GM21390 (cell line): ENCODE data around the gene DIDO1.

Experiments used
- ATAC-seq: cut with Tn5 transposase; IDR thresholded peaks from one replicate; pipeline ENCODE4 v1.9.1; 2021; ENCODE audit not compliant: unreplicated experiment

Gene DIDO1

GRCh38 chr20:62837790-62838127 lies 88.5 kb downstream of the DIDO1 start:
- ATAC-seq = no peak

DNA sequence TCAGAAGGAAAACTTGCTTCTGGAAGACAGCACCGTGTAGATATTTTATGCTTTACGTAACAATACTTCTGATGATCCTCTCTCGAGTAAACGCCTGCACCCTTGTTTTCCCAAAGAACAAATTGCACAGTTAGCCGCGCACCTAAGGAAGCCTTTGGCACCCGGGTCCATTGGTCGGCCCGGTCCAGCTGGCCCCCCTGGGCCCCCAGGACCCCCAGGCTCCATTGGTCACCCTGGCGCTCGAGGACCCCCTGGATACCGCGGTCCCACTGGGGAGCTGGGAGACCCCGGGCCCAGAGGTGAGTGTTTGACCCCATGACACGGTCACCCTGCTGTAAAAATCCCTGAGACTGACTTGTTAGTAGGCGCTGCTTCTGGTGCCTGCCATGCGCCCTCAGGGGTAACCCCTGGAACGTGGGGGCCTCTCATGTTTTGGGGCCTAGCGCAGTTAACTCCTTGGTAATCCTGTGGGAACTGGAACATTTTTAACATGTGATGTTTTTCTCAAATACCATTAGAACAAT lies 89.3 kb downstream of the DIDO1 start:
- no peak for ATAC-seq

GRCh38 chr20:62835931-62836861 lies 90.1 kb downstream of the DIDO1 start:
- ATAC-seq = no peak

DNA sequence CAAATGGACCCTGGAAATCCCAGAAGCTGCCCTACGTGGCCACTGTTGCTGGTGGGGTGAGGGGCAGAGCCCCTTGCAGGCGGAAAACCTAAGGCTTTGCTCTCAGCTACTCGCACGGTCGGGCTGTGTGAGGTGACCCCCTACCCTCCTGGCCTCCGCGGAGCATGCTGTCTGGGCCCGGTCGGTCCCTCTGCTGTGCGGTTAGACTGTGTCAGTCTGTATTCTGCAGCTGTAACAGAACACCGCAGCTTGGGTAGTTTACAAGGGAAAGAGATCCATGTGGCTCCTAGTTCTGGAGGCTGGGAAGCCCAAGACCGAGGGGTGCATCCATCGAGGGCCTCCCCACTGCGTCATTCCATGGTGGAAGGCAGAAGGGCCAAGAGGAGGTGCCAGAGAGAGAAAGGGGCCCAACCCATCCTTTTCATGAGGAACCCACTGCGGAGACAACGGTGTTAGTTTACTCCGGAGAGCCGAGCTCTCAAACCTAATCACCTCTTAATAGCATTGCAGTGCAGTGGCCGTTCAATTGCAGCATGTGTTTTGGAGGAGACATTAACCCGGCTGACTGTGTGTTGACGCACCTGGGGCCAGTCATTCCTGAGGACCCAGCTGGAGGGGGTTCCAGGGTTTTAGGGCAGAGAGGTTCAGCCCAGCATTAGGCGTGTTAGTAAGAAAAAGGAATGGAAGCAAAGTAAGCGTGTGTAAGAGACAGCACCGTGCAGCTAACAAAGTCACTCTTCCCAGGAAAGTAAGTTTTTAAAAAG lies 91.2 kb downstream of the DIDO1 start:
- ATAC-seq = no peak

DNA sequence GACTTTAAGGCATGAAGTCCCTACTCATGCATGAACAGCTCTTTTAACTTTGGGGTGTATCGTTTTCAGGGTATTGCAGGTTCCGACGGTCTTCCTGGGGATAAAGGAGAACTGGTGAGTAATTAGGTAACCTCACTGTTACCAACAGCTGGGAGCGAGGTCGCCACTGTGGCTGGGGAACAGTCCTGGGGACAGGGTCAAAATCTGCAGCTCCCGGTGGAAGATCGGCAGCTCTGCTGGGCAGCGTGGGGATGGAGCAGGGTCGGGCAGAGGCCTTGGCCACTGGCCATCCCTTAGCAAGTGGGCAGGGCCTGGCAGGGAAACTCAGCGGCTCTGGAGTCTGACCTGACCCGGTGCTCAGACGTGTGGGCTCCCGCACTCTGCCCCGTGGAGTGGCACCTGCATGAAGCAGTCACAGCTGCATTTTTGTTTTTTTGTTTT lies 93.3 kb downstream of the DIDO1 start:
- peak; percentile 7 for ATAC-seq

GRCh38 chr20:62832212-62832922 lies 93.9 kb downstream of the DIDO1 start:
- ATAC-seq = peak; percentile 74

- no peak for ATAC-seq
Measured at GRCh38 chr20:62831854-62832211, 94.5 kb downstream of the DIDO1 start.

DNA sequence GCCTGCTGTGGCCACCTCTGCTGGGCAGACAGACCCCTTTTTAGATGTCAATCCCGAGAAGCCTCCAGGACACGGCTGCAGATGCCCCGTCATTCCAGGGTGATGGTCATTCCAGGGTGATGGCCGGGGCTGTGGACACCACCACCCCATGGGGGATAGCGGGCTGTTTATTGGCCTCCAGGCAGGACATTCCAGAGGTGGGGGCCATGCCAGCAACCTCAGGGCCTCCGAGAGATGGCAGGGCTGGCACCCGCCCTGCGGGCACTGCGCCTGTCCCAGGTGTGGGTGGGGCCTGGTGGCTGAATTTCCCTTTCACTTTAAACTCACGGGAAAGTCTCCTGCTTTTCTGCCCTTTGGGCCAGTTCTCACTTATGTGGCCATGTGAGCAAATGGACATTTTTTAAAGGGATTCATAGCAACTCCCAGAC lies 94.9 kb downstream of the DIDO1 start:
- no peak for ATAC-seq

DNA sequence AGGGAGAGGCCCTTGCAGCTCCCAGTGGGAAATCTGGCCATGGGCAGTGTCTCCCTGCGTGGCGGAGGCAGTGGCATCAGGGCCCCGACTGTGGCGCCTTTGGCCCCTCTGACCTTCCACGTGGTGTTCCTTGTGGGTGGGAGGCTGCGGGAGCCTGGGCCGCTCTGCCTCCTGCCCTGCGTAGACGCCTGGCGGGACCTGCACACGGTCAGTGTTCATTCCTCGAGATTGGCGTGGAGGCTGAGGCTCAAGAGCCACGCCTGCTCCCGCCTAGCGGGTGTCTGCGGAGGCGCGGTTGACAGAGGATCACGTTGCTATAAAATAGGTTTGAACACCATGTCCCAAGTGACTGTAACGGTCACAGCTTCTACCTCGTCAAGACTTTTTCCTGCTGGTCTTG lies 95.5 kb downstream of the DIDO1 start:
- no peak for ATAC-seq

DNA sequence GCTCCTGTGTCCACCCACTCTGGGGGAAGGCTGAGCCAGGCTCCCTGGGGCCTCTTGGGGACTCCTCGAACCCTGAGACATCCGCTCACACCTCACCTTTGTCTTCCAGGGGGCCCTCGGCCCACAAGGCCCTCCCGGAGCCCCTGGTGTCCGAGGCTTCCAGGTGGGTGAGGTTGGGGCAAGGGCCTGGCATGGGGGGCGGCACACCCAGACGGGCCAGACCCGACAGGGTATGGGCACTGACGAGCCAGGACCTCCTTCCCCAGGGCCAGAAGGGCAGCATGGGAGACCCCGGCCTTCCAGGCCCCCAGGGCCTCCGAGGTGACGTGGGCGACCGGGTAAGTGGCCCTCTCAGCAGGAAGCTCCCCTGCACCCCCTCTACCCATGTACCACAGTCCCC lies 96.1 kb downstream of the DIDO1 start:
- no peak for ATAC-seq

- no peak for ATAC-seq
Measured at GRCh38 chr20:62829231-62830230, 96.8 kb downstream of the DIDO1 start.

DNA sequence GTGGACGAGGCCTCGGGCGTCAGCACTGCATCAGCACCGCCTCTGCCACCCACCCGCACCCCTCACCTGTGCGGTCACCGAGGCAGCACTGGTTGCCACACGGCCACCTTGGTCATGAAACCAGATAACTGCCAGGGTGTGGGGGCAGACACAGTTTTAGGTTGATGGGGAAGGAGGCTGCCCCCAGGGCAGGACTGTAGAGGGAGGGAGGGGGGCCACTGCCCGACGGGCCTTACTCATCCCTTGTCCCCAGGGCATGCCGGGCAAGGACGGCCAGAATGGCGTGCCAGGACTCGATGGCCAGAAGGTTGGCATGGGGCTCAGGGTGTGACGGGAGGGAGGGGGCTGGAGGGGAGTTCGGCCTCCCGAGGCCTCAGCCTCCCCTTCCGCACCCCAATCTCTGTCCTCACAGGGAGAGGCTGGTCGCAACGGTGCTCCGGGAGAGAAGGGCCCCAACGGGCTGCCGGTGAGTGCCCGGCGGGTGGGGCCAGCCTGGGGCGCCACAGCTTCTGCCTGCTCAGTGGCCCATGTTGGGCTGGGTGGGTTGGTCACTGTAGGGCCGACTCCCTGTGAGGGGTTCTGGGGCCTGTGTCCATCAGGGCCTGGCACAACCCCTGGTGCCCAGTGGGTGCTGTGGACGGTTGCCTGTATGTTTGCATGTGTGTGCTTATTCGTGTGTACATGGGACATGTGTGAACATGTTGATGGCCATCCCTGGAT lies 97.6 kb downstream of the DIDO1 start:
- no peak for ATAC-seq

GRCh38 chr20:62828051-62828450 lies 98.3 kb downstream of the DIDO1 start:
- no peak for ATAC-seq
